Coronary artery (tissue), 2 donors: ENCODE data around the gene ZNF865.

Experiments
- DNase-seq: peaks from one replicate; pipeline ENCODE4 v3.0.0-alpha.2; 2017; ENCODE audit warnings: low spot score
- H3K27ac ChIP-seq, 2 donors: fragments of 200-600 bp; sonication (generic); one replicate each; pipeline ENCODE4 v1.5.1; 2016 to 2019
- H3K4me3 ChIP-seq: fragments of 200-600 bp; sonication (generic); 2 replicates; pipeline ENCODE4 v1.5.1; 2016; ENCODE audit warnings: mild to moderate bottlenecking, moderate library complexity
- TF ChIP-seq, protein P1 (sequence below): fragments of 200-600 bp; sonication (generic); IDR thresholded peaks from one replicate; pipeline ENCODE4 v1.5.1; 2019; ENCODE audit warnings: antibody characterized with exemption

Gene ZNF865

DNA sequence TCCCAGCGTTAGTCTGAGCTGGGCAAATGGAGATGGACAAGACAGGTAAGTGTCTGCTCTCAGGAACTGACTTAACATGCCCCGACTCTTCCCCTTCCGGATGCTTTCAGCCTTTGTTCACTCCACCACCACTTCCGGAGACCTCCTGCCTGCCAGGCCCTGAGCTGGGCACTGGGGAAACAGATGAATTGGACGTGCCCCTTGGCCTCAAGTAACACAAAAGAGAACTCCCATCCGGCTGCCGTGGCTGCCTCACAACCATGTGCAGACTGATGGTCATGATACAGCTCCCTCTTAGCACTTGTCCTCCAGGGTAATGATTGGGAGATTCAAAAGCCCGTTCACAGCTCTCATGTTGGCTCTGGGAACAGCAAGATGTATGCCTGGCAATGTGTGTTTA lies 12.0 kb downstream of the ZNF865 start:
- no peak for DNase-seq
- H3K4me3 ChIP-seq = no peak overlapping the region
- TF ChIP-seq, protein P1, sequence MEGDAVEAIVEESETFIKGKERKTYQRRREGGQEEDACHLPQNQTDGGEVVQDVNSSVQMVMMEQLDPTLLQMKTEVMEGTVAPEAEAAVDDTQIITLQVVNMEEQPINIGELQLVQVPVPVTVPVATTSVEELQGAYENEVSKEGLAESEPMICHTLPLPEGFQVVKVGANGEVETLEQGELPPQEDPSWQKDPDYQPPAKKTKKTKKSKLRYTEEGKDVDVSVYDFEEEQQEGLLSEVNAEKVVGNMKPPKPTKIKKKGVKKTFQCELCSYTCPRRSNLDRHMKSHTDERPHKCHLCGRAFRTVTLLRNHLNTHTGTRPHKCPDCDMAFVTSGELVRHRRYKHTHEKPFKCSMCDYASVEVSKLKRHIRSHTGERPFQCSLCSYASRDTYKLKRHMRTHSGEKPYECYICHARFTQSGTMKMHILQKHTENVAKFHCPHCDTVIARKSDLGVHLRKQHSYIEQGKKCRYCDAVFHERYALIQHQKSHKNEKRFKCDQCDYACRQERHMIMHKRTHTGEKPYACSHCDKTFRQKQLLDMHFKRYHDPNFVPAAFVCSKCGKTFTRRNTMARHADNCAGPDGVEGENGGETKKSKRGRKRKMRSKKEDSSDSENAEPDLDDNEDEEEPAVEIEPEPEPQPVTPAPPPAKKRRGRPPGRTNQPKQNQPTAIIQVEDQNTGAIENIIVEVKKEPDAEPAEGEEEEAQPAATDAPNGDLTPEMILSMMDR = no peak
- no peak overlapping the region for H3K27ac ChIP-seq

- Histone ChIP-seq H3K27ac (no peak overlapping the region), H3K4me3 (no peak overlapping the region)
- no peak for DNase-seq
- TF ChIP-seq, protein P1 = no peak
Measured at GRCh38 chr19:55618426-55618825, 13.0 kb downstream of the ZNF865 start.

DNA sequence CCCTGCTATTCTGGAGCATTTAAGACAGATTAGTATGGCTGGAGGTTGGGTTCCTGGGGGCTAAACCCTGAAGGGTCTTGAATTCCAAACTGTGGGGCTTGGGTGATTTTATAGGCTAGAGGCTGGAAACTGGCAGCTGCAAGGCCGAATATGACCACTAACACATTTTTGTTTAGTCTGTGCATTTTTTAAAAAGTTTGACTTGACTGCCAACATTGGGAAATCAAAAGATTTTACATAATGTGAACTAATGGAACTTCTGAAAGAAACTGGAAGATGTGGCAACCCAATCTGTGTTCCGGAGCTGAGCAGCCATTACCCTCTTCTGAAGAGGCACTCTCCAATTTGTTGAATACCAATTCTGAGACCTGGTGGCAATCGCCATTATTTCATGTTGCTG lies 13.8 kb downstream of the ZNF865 start:
- Histone ChIP-seq H3K4me3 (no peak overlapping the region), H3K27ac (no peak overlapping the region)
- DNase-seq = no peak
- TF ChIP-seq, protein P1 = no peak

DNA sequence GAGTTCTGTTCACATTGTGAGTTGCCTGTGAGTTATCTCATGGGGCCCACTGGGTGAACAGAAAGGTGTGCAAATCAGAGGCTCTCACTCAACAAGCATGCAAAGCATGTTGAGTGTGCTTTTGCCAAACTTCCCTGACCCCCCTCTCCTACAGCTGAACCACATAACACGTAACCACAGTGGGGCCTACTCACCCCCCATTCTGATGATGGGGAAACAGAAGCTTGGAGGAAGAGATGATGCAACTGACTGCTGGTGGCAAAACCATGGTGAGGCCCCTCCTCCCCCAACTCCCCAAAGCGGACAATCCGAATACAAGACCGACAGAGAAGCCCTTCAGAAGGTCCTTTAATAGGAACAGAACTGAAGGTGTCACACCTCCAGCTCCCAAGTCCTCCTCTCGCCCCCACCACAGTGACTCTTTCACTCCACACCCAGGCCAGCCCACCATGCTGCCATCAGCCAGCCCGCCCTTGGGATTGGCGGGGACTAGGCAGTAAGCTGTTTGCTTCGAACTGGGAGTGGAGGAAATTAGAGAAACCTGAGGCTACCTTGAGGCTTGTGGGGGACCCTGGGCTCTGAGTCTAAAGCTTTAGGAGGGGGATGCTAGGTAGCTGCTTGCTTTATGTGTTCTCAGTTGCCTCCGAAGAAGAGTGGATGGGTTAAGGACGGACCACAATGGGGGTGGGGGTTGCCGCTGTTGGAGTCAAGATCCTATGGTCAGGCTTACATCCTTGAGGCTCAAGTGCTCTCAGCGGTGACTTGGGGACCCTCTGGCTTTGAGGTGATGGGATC lies 15.2 kb downstream of the ZNF865 start:
- no peak overlapping the region for H3K4me3 ChIP-seq
- TF ChIP-seq, protein P1 = no peak
- no peak for DNase-seq
- H3K27ac ChIP-seq = no peak overlapping the region

- H3K27ac ChIP-seq = no peak overlapping the region
- TF ChIP-seq, protein P1 = no peak
- DNase-seq = no peak
Measured at GRCh38 chr19:55621205-55621672, 15.8 kb downstream of the ZNF865 start.

DNA sequence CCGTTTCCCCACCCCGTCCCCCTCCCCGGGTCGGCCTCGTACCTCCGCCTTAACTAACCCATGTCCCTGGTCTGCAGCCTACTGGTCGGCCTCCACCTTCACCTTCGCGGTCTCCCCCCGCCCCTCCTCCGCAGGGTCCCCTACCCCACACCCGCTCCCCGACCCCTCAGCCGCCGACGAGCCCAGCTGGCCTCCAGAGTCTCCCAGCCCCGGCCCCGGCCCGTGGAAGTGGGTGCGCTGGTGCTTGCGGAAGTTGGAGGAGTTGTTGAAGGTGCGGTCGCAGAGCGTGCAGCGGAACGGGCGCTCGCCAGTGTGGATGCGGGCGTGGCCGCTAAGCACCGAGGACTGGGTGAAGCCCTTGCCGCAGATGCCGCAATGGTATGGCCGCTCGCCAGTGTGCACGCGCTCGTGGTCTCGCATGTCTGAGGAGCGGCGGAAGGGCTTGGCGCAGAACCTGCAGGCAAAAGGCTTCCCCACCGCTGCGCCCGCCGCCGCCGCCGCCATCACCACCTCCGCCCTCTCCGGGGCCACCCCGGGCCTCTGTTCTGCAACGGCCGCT lies 16.3 kb downstream of the ZNF865 start:
- H3K27ac ChIP-seq = no peak overlapping the region
- TF ChIP-seq, protein P1 = no peak
- no peak overlapping the region for H3K4me3 ChIP-seq
- DNase-seq = no peak

More at GRCh38 chr19:55621205-55621672, 15.8 kb downstream of the ZNF865 start:
- no peak overlapping the region for H3K4me3 ChIP-seq
